HG02678 (cell line): Measurements from ENCODE around the gene EFHC1.

Experiments
- ATAC-seq: cut with Tn5 transposase; IDR thresholded peaks from one replicate; pipeline ENCODE4 v1.9.1; 2021; ENCODE audit warnings: mild to moderate bottlenecking, moderate library complexity; ENCODE audit not compliant: unreplicated experiment

EFHC1 gene

DNA sequence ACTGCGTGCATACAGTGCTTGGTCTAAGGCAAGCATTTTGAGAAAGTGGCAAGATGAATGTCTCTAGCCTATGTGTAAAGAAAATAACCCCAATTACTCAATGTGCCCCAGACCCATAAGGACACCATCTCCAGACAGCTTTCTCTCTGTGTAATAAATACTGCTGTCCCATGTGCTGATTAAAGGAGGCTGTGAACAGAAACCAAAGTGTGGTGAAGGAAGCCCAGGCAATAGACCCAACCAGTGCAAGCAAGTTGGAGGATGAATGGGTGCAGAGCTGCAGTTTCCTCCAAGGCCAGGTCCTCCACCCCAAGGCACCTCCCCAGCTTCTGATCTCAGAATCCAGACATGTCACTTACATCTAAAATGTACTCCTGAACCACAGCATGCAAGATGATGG is 96.1 kb downstream of the EFHC1 start:
- no peak for ATAC-seq

DNA sequence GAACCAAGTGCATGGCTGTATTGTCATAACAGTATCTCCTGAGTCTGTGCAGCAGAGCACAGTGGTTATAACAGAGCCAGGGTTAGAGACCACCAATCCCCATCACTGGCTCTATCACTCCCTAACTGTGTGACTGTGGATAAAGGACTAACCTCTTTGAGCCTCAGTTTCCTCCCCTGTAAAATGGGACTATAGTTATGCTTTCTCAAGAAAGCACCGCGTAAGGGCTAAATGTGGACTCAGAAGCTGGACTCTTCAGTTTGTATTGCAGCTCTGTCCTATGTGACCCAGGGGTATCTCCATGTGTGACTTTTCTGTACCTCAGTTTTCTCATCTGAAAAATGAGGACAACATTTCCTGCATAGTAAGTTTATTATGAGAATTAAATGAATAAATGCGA is 96.8 kb downstream of the EFHC1 start:
- no peak for ATAC-seq

DNA sequence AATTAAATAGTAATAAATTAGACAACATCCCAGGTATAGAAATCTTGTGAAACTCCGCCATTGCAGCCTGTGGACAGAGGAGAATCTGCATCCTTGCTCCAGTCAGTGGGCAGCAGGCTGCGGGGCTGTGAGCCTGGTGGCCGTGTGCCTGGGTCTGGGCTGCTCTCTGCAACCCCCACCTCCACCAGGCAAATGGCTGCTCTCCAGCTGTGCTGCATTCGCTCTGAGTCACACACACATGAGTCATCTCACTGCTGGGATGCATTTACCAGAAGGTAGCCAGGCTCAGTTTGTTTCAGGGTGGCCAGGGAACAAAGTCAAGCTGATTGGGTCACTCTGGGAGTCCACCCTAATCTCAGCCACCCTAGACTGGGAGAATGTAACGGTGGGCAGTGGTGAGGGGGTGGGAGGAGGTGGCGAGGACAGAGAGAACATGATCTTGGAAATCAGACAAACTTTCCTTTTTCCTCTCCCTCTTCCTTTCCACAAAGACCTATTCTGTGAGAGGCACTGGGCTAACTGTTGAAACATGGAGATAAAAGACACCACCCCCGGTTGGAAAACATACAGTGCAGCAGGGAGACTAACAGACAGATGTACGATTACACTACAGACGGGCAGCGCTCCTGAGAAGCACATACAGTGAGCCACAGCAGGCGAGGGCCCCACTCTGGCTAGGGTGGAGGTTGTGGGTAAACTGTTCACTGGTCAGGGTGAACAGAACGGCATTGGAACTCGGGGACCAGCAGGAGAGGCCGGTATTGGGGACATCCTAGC is 97.5 kb downstream of the EFHC1 start:
- peak; percentile 76 for ATAC-seq

DNA sequence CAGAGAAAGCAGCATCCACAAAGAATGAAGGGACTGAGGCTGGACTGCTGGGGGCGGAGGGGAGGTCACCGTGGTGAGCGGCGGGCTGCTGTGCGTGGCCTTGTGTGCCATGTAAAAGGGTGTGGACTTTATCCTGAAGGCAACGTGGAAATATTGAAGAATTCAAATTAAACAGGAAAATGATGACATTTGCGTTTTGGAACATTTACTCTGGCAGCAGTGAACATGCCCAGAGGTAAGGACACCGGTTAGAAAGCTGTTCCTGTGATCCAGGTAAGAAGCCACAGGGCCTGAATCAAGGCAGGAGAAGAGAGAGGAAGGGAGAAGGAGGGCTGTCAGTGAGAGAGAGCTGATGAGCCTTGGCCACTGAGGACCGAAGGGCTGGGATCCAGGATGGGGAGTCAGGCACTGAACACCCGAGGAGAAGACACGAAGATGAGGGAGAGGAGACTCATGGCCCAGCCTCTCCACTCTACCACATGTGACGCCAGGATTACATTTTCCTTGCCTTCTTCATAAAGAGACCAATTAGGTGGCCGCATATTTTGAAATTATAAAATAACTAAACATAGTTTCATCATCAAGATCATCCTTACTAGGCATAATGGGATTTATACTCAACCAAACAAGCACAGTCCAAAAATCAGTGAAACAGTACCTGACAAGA is 98.3 kb downstream of the EFHC1 start:
- no peak for ATAC-seq

DNA sequence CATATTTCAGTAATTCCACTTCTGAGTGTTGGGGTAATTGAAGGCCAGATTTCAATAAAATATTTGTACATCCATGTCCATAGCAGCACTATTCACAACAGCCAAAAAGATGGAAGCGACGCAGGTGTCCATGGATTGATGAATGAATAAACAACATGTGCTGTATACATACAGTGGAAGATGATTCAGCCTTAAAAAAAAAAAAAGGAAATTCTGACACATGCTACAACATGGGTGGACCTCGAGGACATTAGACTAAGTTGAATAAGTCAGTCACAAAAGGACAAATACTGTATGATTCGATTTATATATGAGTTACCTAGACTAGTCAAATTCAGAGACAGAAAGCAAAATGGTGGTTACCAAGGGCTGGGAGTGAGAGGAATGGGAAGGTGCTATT is 99.5 kb downstream of the EFHC1 start:
- ATAC-seq = no peak

GRCh38 chr6:52522151-52522626 is 102.0 kb downstream of the EFHC1 start:
- no peak for ATAC-seq

GRCh38 chr6:52522655-52523054 is 102.5 kb downstream of the EFHC1 start:
- ATAC-seq = no peak

DNA sequence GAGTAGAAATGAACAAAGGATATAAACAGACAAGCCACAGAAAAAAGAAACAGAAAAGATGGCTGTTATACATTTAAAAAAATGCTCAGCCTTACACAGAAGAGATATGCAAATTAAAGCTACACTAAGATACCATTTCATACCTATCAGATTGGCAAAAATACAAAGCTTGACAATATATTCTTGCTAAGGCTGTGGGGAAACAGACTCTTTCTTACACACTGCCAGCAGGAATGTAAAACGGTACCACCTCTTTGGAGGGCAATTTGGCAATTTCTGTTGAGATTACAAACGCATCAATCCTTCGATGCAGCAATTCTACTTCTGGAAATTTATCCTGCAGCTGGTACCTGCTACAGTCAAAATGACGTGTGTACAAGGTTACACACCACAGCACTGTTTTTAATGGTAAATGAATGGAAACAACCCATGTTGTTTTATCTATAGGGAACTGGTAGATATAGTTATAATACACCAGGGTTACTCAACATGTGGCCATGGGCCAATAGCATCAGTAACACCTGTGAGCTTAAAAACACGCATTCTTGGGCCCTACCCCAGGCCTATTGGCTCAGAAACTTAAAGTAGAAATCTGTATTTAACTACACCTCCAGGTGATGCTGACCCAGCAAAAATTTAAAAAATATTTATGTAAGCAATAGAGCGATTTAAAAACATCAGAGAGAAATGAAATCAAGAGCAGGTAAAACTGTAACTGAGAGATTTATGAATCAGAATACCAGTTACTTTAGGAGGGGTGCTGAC is 103.4 kb downstream of the EFHC1 start:
- no peak for ATAC-seq

DNA sequence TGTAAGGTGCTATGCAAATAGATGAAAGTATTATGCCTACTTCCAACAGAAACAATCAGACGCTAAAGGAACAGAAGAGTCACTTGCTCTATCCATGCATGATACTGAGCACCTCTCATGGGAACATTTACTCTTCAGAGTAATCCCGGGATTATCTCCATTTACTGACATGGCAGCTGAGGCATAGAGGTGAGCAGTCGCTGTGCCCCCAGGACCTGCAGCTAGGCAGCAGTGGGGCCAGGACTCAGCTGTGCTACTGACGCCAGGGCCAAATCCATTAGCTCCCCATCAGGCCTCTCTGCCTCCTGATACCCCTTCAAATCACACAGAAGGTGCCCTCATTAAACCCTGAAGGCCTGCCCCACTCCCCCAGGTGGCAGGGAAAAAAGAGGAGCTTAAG is 104.8 kb downstream of the EFHC1 start:
- no peak for ATAC-seq

- no peak for ATAC-seq
These were observed 106.5 kb downstream of the EFHC1 start for GRCh38 chr6:52526634-52527033.

DNA sequence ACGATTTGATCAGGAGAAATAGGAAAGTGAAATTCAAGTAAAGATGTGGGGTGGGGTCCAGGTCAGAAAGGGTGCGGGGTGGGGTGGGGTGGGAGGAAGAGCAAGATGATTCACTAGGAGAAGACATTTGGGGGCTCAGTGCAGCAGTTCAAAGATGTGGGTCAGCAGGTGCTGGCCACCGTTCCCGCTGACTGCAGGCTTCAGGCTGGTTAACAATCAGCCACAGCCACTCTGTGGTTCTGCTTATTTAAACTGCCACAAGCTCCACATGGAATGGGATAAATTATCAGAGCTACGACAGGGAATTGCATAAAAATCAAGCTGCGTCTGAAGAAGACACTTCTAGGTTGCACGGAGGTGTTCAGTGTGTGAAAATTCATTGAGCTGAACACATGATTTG is 107.3 kb downstream of the EFHC1 start:
- no peak for ATAC-seq

DNA sequence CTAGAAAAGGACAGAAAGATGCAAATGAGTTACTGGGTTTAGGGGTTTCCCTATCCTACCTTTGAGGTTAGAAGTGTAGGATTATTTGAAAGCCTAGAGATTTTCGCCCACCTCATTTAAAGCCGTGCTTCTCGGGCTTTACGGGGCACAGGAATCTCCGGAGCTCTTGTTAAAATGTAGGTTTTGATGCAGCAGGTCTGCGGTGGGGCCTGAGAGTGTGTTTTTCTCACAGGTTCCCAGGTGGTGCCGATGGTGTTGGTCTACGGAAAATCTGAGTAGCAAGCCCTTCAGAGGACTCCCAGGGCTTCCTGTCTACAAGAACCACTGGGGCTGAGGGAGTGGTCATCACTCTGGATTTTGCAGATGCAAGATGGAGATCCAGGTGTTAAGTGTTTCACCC is 109.2 kb downstream of the EFHC1 start:
- no peak for ATAC-seq

- ATAC-seq = no peak
These were observed 110.2 kb downstream of the EFHC1 start for GRCh38 chr6:52530351-52530750.

DNA sequence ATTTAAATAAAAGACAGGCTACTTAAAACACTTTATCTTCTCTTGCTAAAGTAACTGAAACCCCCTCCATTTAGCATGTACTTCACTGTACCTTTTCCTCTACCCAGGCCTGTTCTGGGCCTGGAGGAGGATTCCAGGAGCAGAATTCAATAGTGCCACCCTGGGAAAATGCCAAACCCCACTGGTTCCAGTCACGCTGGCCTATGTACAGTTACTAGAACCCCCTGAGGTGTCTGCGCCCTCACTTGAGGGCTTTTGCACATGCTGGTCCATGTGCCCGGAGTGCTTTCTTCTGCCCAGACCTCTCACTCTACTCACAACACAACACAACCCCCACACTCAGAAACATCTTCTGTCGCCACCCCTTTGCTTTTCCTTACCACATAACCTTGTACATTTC is 111.3 kb downstream of the EFHC1 start:
- ATAC-seq = no peak

DNA sequence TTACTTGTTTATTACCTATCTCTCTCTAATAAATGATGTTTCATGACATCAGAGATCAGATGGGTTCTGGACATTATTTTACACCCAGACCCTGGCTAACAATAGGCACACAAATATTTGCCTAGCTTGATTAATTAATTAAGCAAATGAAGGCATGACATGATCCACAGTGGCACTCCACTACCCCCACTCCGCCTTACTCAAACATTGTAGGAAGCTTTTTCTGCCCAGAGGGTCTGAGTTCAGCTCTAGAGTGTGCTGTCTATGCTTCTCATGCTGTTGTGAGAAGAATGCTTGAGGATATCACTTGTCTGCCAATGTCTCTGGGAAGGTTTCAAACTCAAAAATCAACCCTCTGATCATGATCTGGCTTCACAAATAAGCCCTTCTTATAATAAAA is 111.7 kb downstream of the EFHC1 start:
- ATAC-seq = no peak

GRCh38 chr6:52532457-52532856 is 112.3 kb downstream of the EFHC1 start:
- no peak for ATAC-seq

GRCh38 chr6:52533491-52533890 is 113.3 kb downstream of the EFHC1 start:
- ATAC-seq = no peak

DNA sequence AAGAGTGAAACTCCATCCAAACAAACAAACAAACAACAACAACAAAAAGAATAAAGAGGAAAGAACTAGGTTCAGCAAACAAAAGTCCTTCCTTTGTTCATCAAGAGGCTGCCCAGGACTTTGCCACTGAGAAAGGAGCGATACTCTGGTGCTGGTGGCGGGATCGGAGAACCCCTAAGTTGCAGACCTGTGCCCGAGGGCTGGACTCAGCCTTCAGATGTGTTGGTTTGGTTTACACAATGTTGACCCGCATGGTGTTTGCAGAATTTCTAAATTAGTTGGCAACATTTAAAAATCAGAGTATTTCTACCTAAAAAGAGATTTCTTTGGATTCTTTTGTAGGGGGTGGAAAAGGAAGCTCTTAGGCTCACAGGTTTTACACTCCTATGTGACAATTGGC is 114.2 kb downstream of the EFHC1 start:
- no peak for ATAC-seq

DNA sequence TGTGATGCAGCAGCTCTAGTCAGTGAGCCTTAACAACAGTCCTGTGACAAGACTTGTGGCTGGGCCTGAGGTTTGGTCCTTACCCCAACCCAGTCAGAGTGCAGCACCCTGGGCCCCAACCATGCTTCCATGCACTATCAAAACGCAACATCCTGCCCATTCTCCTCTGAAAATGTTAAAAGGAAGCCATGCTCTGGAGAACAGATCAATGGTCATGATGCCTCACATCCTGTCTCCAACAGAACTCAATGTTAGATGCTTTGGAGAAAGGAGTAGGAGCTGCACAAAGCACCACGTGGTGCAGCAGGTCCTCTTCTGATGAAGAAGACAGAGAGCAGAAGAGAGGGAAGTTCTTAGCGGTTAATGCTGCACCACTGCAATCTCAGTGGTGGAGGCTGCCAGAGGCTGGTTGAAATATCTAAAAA is 114.8 kb downstream of the EFHC1 start:
- peak; percentile 19 for ATAC-seq

DNA sequence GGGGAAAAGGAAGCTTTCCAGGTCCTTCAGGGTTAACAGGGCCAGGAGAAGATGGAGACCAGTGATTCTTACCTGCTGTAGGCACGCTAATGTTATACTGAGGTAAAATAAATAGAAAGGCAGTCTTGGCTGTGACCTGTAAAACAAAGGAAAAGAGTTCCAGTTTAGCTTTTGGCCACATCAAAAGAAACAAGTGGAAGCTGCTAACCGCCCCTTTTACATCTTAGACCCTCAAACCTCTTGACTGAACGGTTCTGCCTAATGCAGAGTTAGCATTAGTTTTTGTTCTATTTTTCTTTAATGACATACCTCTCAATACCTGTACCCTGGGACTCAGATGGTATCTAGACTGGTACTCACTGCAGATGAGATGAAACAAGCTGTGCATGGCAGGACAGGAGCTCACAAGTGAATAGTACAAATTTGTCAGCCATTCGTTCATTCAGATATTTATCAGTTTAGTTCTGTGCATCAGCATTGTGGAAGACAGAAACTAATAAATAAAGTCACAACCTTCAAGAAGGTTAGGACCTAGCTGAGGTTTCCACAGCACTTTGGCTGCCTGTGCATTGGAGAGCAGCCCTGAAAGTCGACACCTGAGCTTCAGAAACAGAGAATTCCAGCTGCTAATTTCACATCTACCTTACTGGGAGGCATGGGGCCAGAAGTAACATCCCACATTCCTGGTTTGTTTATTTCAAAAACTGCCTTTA is 115.7 kb downstream of the EFHC1 start:
- ATAC-seq = peak; percentile 20

DNA sequence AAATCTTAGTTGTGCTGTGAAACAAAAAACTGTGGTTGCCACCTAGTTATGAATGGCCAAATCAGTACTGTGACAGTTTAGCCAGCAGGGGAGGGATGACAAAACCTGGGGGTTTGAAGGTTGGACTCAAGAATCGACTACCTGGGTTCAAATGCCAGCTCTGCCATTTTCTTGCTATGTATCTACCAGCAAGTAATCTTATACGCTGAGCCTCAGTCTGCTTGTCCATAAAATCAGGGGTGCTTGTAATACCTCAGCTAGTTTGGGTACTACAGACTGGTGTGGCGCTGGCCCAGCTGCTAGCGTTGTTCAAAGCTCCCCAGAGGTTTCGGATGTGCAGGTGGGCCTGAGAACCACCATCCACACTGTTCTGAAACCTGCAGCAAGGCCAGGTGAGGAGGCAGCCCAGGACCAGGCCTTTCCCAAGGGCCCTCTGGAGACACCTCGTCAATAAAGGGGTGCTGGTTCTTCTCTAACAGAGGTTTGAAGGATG is 116.3 kb downstream of the EFHC1 start:
- ATAC-seq = peak; percentile 45
